GM20000 (cell line): ENCODE data around the gene PIR.

ENCODE experiments used
- DNase-seq: peaks from one replicate; pipeline ENCODE4 v3.0.0; 2012; ENCODE audit warnings: low spot score
- CTCF ChIP-seq: IDR thresholded peaks from 2 replicates; pipeline ENCODE4 v1.5.1; 2012; ENCODE audit warnings: mild to moderate bottlenecking, control low read depth; ENCODE audit errors: extremely low read depth, missing control alignments

The PIR gene

GRCh38 chrX:15410430-15410829, 82.7 kb downstream of the PIR start:
- no peak for DNase-seq
- TF ChIP-seq CTCF = no peak

- TF ChIP-seq CTCF = no peak
- DNase-seq = no peak
Observed at GRCh38 chrX:15405846-15406245, 87.3 kb downstream of the PIR start.

GRCh38 chrX:15404401-15405096, 88.6 kb downstream of the PIR start:
- no peak for TF ChIP-seq CTCF
- DNase-seq = no peak

- no peak for DNase-seq
- TF ChIP-seq CTCF = no peak
Observed at GRCh38 chrX:15401378-15401777, 91.8 kb downstream of the PIR start.

- DNase-seq = no peak
- no peak for TF ChIP-seq CTCF
Observed at GRCh38 chrX:15399962-15400391, 93.2 kb downstream of the PIR start.

GRCh38 chrX:15398874-15399273, 94.3 kb downstream of the PIR start:
- no peak for TF ChIP-seq CTCF
- DNase-seq = peak; percentile 2

GRCh38 chrX:15395789-15396188, 97.3 kb downstream of the PIR start:
- DNase-seq = no peak
- TF ChIP-seq CTCF = no peak
